Measurements from ENCODE around the gene HTN3. TPM values are rescaled to one million over a fixed set of nuclear protein-coding genes. Genes with fewer than 3 reads are reported as not detected.
"Not testable (repeated sequence)": the region's sequence is repeated elsewhere in the genome, so short reads cannot be mapped to it uniquely, and the experiment has no call there.

HTN3 gene
- total RNA-seq (not detected), polyA plus RNA-seq (not detected)
- long read RNA-seq, donor 1 = 0 reads
- long read RNA-seq, donor 2 = 0 reads
- long read RNA-seq, donor 3 = 0 reads

DNA sequence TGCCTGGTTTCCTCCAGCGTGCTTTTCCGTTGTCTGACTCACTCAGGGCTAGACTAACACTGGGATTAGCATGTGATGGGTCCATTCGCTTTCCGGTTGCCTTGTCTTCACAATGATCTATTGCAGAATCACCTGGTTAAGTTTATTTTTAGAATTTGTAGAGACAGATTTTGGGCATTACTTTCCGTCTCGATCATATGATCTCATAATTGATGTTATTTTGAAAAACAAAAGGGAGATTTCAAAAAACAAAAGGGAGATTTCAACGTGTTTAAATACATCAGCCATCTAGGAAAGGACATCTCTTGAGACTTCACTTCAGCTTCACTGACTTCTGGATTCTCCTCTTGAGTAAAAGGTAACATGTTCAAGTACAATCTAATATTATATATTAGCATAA, at the start of gene HTN3:
Gene HTN3 (plus strand): TSS at position 301 of the 400 bp plus-strand sequence. CDS start 2,282 bp downstream, outside the sequence.
- ATAC-seq = not testable (repeated sequence)

GRCh38 chr4:69984030-69984443, 44.2 kb upstream of the HTN3 start:
- TF ChIP-seq, protein P1, sequence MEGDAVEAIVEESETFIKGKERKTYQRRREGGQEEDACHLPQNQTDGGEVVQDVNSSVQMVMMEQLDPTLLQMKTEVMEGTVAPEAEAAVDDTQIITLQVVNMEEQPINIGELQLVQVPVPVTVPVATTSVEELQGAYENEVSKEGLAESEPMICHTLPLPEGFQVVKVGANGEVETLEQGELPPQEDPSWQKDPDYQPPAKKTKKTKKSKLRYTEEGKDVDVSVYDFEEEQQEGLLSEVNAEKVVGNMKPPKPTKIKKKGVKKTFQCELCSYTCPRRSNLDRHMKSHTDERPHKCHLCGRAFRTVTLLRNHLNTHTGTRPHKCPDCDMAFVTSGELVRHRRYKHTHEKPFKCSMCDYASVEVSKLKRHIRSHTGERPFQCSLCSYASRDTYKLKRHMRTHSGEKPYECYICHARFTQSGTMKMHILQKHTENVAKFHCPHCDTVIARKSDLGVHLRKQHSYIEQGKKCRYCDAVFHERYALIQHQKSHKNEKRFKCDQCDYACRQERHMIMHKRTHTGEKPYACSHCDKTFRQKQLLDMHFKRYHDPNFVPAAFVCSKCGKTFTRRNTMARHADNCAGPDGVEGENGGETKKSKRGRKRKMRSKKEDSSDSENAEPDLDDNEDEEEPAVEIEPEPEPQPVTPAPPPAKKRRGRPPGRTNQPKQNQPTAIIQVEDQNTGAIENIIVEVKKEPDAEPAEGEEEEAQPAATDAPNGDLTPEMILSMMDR (IDR thresholded peaks at IDR 0.05) = no peak
- no peak for TF ChIP-seq POLR2A (IDR thresholded peaks at IDR 0.05)
- no peak overlapping the region for H3K4me3 ChIP-seq
- no peaks in the 10 kb centered on the region for H3K27me3 ChIP-seq
- WGBS, 4 donors = 24 to 37% (median 25%) methylated on average over 2 of the region's 2 CpGs
- H3K36me3 ChIP-seq = no peaks in the 10 kb centered on the region
- no peak for DNase-seq
- H3K27ac ChIP-seq = no peak overlapping the region
- intact Hi-C loops (cut with DNase I) = no loop called here
- no peak for ATAC-seq
- no peaks in the 10 kb centered on the region for H3K4me1 ChIP-seq
- H3K9me3 ChIP-seq = no peaks in the 10 kb centered on the region

More for the DNA sequence above, at the start of gene HTN3:
- DNase-seq; H3K9me3 ChIP-seq; H3K4me1 ChIP-seq; intact Hi-C loops (cut with DNase I); H3K27me3 ChIP-seq; H3K4me3 ChIP-seq; H3K36me3 ChIP-seq; H3K27ac ChIP-seq: not testable (repeated sequence)
- 77 to 83% (median 82%) methylated on average over 6 to 7 of the region's 7 CpGs for WGBS, 4 donors

DNA sequence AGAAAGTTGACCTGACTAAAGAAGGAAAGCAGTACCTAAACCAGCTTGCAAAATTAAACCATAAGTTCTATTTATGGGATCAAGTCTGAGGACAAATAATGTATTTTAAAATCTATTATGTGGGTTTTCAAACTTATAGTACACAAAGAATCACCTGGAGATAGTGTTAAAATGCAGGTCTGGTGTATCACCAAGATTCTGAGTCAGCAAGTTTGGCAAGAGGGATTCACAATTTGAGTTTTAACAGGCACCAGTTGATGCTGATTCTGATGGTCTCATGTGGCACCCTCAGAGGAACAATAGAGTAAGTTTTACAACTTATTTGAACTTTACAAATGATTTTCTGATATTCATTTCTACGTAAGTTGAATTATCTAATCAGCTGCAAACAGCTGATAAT, 41.6 kb upstream of the HTN3 start:
- no peak overlapping the region for H3K4me3 ChIP-seq
- no peak overlapping the region for H3K27ac ChIP-seq
- H3K4me1 ChIP-seq = no peaks in the 10 kb centered on the region
- no peaks in the 10 kb centered on the region for H3K9me3 ChIP-seq
- H3K27me3 ChIP-seq = no peaks in the 10 kb centered on the region
- TF ChIP-seq, protein P1 (IDR thresholded peaks at IDR 0.05) = no peak
- TF ChIP-seq POLR2A (IDR thresholded peaks at IDR 0.05) = no peak
- DNase-seq (no peak), ATAC-seq (no peak)
- H3K36me3 ChIP-seq = no peaks in the 10 kb centered on the region
- WGBS, 4 donors = 73 to 78% (median 75%) methylated on average over 1 of the region's 1 CpG
- intact Hi-C loops (cut with DNase I) = no loop called here

DNA sequence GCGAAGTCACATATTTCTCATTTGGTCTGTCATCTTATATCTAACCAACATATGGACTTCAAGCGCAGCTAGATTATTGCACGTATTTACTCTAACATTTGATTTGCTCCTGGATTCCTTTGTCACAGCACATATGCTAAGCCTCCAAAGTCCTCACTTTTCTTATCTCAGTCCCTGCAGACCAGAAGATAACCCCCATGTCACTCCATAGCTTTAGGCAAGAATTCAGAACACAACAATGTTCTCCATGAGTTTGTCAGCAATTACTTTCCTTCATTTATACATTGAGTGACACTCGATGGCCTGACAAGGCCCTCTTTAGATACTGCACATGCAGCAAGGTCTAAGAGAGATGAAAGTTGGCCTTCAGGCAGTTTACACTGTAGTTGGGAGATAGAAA, 37.2 kb upstream of the HTN3 start:
- WGBS, 4 donors = 48 to 61% (median 51%) methylated on average over 4 of the region's 4 CpGs
- ATAC-seq = no peak
- no peaks in the 10 kb centered on the region for H3K4me1 ChIP-seq
- TF ChIP-seq, protein P1 (IDR thresholded peaks at IDR 0.05) = no peak
- TF ChIP-seq POLR2A (IDR thresholded peaks at IDR 0.05) = no peak
- DNase-seq = no peak
- no peak overlapping the region for H3K4me3 ChIP-seq
- no peaks in the 10 kb centered on the region for H3K36me3 ChIP-seq
- intact Hi-C loops (cut with DNase I) = no loop called here
- no peaks in the 10 kb centered on the region for H3K9me3 ChIP-seq
- no peaks in the 10 kb centered on the region for H3K27me3 ChIP-seq
- H3K27ac ChIP-seq = no peak overlapping the region

GRCh38 chr4:69994782-69995181, 33.5 kb upstream of the HTN3 start:
- H3K4me1 ChIP-seq = no peaks in the 10 kb centered on the region
- no peaks in the 10 kb centered on the region for H3K9me3 ChIP-seq
- no peak for DNase-seq
- H3K27me3 ChIP-seq = no peaks in the 10 kb centered on the region
- TF ChIP-seq POLR2A (IDR thresholded peaks at IDR 0.05) = no peak
- TF ChIP-seq, protein P1 (IDR thresholded peaks at IDR 0.05) = no peak
- no peaks in the 10 kb centered on the region for H3K36me3 ChIP-seq
- H3K27ac ChIP-seq = no peak overlapping the region
- ATAC-seq = no peak
- intact Hi-C loops (cut with DNase I) = no loop called here
- WGBS, 4 donors = 76 to 82% (median 78%) methylated on average over 5 of the region's 5 CpGs
- H3K4me3 ChIP-seq = no peak overlapping the region

All from heart left ventricle (tissue), 16 donors.